Kidney epithelial cell (primary cell): ENCODE results near the gene TRIM4. TPM values are rescaled to one million over a fixed set of nuclear protein-coding genes. Genes with fewer than 3 reads are reported as not detected.

Source experiments
- DNase-seq: peaks from one replicate; pipeline ENCODE4 v3.0.0-alpha.2; 2010; ENCODE audit warnings: low read depth
- H3K27me3 ChIP-seq: 2 replicates; pipeline ENCODE4 v1.6.0; 2011; ENCODE audit warnings: low read length; ENCODE audit not compliant: control insufficient read depth, insufficient read depth
- H3K36me3 ChIP-seq: 2 replicates; pipeline ENCODE4 v1.5.1; 2011; ENCODE audit warnings: low read length; ENCODE audit not compliant: control insufficient read depth, insufficient read depth
- H3K4me3 ChIP-seq: 2 replicates; pipeline ENCODE4 v1.5.1; 2011; ENCODE audit warnings: low read depth, mild to moderate bottlenecking, control low read depth, low read length
- total RNA-seq: library from RNA; depleted of rRNA; stranded (reverse); fragments of >200 nt; gene quantifications from 2 replicates; pipeline ENCODE4 v1.2.3, GENCODE V29; 2015
- TF ChIP-seq, protein P1 (sequence below): IDR thresholded peaks from 2 replicates; pipeline ENCODE4 v1.5.1; 2011; ENCODE audit warnings: mild to moderate bottlenecking, moderate library complexity, low read length, control low read depth, inconsistent platforms; ENCODE audit not compliant: insufficient read depth, poor library complexity, severe bottlenecking

TRIM4 gene
- total RNA-seq, 1 donor from 2014 or later, result 36.0 TPM

DNA sequence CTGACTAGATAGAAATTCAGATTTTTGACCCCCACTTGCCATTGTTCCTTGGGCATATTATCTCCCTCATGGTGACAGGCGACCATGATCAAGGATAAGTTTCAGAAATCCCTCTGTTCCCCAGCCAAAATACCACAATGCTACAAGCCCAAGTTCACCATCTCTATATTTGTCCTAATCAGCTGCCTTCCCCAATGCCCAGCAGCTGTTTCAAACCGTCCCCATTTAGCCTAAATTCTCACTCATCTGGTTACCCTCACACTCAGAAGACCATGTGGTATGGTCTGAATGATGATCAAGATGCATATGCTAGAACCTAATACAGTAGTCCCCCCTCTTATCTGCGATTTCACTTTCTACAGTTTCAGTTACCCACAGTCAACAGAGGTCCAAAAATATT, 11.0 kb upstream of the TRIM4 start:
- TF ChIP-seq, protein P1, sequence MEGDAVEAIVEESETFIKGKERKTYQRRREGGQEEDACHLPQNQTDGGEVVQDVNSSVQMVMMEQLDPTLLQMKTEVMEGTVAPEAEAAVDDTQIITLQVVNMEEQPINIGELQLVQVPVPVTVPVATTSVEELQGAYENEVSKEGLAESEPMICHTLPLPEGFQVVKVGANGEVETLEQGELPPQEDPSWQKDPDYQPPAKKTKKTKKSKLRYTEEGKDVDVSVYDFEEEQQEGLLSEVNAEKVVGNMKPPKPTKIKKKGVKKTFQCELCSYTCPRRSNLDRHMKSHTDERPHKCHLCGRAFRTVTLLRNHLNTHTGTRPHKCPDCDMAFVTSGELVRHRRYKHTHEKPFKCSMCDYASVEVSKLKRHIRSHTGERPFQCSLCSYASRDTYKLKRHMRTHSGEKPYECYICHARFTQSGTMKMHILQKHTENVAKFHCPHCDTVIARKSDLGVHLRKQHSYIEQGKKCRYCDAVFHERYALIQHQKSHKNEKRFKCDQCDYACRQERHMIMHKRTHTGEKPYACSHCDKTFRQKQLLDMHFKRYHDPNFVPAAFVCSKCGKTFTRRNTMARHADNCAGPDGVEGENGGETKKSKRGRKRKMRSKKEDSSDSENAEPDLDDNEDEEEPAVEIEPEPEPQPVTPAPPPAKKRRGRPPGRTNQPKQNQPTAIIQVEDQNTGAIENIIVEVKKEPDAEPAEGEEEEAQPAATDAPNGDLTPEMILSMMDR, result no peak

DNA sequence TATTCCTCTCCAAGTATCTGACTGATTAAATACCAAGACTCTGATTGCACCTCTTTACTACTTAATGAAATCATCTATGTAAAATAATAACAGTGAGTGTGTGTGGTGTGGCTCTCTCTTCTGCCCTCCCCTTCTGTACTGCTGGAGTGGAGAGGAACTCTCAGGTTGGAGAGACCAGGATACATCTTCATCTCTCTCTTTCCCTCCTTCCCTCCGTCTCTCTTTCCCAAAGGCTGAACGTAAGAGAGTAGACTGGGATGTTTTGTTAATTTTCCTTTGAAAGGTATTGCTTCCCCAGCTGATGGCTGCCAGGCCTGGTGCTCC, 10.4 kb upstream of the TRIM4 start:
- Histone ChIP-seq H3K4me3 (no peak overlapping the region), H3K27me3 (peaks cover 14% of the 10 kb centered on the region), H3K36me3 (no peaks in the 10 kb centered on the region)
- DNase-seq, result no peak
- TF ChIP-seq, protein P1, result no peak

More for the DNA sequence above, 11.0 kb upstream of the TRIM4 start:
- H3K27me3 ChIP-seq, result peaks cover 14% of the 10 kb centered on the region
- no peak overlapping the region for H3K4me3 ChIP-seq
- H3K36me3 ChIP-seq, result no peaks in the 10 kb centered on the region
- DNase-seq, result no peak

DNA sequence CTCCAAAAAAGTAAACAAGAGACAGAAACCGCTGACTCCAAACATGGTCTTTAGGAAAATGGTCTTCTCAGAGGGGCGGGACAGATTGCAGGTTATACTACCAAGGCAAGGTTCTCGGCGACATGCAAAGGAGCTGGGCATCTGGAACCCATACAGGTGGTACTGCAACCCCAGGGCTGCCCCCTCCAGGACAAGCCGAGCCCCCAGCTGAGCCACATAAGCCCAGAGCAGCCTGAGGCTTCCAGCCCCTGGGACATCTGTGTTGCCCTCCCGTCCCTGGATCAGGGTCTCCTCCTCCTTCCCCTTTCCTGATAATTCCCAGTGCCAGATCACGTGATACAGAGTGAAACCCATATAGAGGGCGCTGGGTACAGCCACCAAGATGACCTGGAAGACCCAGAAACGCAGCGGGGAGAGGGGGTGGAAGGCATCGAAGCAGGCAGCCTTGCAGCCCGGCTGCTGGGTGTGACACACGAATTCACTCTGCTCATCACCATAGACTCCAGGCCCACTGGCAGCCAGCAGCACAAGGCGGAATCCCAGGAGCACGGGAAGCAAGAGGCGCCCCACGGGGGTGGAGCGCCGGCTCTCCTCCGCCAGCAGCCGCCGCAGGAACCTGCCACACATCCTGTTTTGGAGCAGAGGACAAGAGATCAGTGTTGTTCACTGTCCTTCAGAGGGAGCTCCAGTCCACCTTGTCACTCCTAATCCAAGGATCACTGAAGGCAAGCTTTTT, 9.8 kb upstream of the TRIM4 start, which contains the start of gene GJC3:
Gene GJC3, minus strand, starts transcription at position 627 of the 736 bp plus-strand sequence. Its CDS starts 0 bp downstream, at position 627.
- Histone ChIP-seq H3K36me3 (no peaks in the 10 kb centered on the region), H3K27me3 (peaks cover 13% of the 10 kb centered on the region), H3K4me3 (peak within 1 kb of the TSS; percentile 13)
- DNase-seq, result no peak
- TF ChIP-seq, protein P1, result peak; percentile 28

DNA sequence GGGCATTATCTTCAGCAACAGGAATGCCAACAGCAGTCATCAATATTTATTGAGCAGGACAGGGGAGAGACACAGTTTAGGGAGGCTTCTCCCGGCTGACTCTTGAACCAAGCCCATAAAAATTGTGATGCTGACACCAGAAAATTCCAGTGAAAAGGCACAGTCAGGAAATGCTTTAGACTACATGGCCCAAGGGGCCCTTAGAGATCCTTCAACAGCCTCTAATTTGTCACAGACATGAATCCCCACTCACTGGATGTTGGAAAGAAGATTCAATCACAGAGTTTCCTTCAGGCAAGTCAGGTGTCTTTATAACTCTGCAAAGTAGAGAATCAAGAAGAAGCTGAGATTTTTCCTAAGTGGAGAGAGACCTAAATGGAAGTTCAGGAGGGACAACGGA, 8.9 kb upstream of the TRIM4 start:
- TF ChIP-seq, protein P1, result no peak
- H3K36me3 ChIP-seq, result no peaks in the 10 kb centered on the region
- peaks cover 12% of the 10 kb centered on the region for H3K27me3 ChIP-seq
- no peak overlapping the region for H3K4me3 ChIP-seq
- DNase-seq, result no peak

DNA sequence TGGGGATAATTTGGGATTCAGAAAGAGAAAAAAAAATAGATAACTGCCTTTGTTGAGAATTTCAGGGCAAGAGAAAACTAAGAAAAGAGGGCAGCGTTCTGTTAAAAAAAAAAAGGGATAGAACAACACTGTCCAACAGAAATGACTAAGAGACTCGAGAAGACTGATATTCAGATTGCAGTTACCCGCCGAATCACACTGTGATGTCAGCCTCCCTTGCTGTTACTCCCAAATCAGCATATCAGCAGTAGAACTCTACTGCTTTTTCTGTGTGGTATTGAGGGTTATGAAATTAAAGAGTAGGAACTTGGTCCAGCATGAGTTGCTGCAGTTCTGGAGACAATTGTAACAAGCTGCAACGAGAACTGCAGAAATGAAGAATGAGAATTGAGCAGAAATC, 8.2 kb upstream of the TRIM4 start:
- peaks cover 10% of the 10 kb centered on the region for H3K27me3 ChIP-seq
- no peak overlapping the region for H3K4me3 ChIP-seq
- TF ChIP-seq, protein P1, result no peak
- no peaks in the 10 kb centered on the region for H3K36me3 ChIP-seq
- no peak for DNase-seq

DNA sequence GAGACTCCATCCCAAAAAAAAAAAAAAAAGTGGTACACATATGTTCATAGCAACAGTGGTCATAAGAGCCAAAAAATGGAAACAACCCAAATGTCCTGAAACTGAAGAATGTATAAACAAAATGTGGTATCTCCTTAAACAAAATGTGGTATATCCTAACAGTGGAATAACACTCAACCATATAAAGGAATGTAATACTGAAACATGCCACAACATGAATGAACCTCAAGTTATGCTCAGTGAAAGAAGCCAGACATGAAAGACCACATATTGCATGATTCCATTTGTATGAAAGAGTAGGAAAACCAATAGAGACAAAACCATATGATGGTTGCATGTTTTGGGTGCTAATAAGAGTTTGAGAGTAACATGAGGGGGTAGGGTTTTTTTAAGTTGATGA, 7.0 kb upstream of the TRIM4 start:
- TF ChIP-seq, protein P1, result no peak
- Histone ChIP-seq H3K36me3 (no peaks in the 10 kb centered on the region), H3K27me3 (peaks cover 10% of the 10 kb centered on the region), H3K4me3 (no peak overlapping the region)
- no peak for DNase-seq
